ENCODE data around the gene PALD1.
A peak's percentile ranks its signal among the peaks of the same experiment; 100 is the strongest.

The PALD1 gene

DNA sequence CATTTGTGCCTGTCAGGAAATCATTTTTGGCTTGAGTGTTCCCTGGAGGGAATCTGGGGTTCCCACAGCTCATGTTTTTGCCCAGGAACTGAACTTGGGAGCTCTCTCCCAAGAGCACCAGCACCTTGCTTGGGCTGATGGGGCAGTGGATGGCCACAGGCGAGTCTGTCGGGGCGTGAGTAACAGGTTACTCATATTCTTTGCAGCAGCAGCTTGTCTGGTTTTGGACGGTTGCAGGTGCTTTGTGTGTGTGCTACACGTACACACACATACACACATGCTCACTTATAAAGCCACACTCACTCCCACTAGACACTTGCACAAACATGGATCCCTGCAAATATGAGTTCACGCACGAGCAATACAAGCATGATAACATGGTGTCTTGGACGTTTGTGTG is 2.9 kb upstream of the PALD1 start:
- in situ Hi-C loops (cut with MboI; ENCODE audit: low sequenced_read_pairs, unreplicated experiment) = no loop called here
- no peak for DNase-seq (ENCODE audit: low spot score)
- TF ChIP-seq CTCF (IDR thresholded peaks at IDR 0.05; ENCODE audit: borderline replicate concordance, control extremely low read depth, extremely low read depth, insufficient read depth, missing control alignments) = no peak

- no peak for TF ChIP-seq CTCF (IDR thresholded peaks at IDR 0.05; ENCODE audit: borderline replicate concordance, control extremely low read depth, extremely low read depth, insufficient read depth, missing control alignments)
- no peak for DNase-seq (ENCODE audit: low spot score)
- in situ Hi-C loops (cut with MboI; ENCODE audit: low sequenced_read_pairs, unreplicated experiment) = no loop called here
These were observed 2.1 kb upstream of the PALD1 start for GRCh38 chr10:70476249-70477035.

- no peak for DNase-seq (ENCODE audit: low spot score)
- TF ChIP-seq CTCF (IDR thresholded peaks at IDR 0.05; ENCODE audit: borderline replicate concordance, control extremely low read depth, extremely low read depth, insufficient read depth, missing control alignments) = no peak
- in situ Hi-C loops (cut with MboI; ENCODE audit: low sequenced_read_pairs, unreplicated experiment) = no loop called here
These were observed 855 bp upstream of the PALD1 start for GRCh38 chr10:70477661-70478162.

DNA sequence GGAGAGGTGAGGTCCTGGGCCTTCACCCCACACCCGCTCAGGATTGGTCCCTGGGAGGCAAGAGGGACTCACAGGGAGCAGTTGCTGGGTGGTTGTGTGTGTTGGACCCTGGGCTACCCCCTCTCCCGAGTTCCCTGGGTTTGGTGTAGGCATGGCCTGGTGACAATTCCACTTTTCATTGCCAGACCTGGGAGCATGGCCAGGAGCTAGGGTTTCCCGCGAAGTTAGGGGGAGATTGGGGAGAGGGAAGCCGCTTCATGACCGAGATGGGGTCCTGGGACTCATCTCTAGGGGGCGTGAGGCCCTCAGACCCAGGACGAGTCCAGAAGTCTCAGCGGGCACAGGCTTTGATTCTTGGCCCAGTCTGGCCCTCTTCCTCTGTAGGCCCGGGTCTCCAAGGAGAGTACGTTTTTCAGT is 606 bp downstream of the PALD1 start:
- in situ Hi-C loops (cut with MboI; ENCODE audit: low sequenced_read_pairs, unreplicated experiment) = no loop called here
- DNase-seq (ENCODE audit: low spot score) = no peak
- TF ChIP-seq CTCF (IDR thresholded peaks at IDR 0.05; ENCODE audit: borderline replicate concordance, control extremely low read depth, extremely low read depth, insufficient read depth, missing control alignments) = no peak

GRCh38 chr10:70479626-70480238 is 1.2 kb downstream of the PALD1 start:
- in situ Hi-C loops (cut with MboI; ENCODE audit: low sequenced_read_pairs, unreplicated experiment) = no loop called here
- TF ChIP-seq CTCF (IDR thresholded peaks at IDR 0.05; ENCODE audit: borderline replicate concordance, control extremely low read depth, extremely low read depth, insufficient read depth, missing control alignments) = no peak
- DNase-seq (ENCODE audit: low spot score) = no peak

- TF ChIP-seq CTCF (IDR thresholded peaks at IDR 0.05; ENCODE audit: borderline replicate concordance, control extremely low read depth, extremely low read depth, insufficient read depth, missing control alignments) = no peak
- in situ Hi-C loops (cut with MboI; ENCODE audit: low sequenced_read_pairs, unreplicated experiment) = no loop called here
- DNase-seq (ENCODE audit: low spot score) = peak; percentile 53
These were observed 1.8 kb downstream of the PALD1 start for GRCh38 chr10:70480239-70480861.
